Measurements from ENCODE around the gene CLCN7.

- TF ChIP-seq CTCF (IDR thresholded peaks at IDR 0.05) (no peak), USF2 (IDR thresholded peaks at IDR 0.05; ENCODE audit: borderline replicate concordance, low read depth, low read length) (no peak), TAF1 (IDR thresholded peaks at IDR 0.05; ENCODE audit: borderline replicate concordance, low read depth, low read length) (no peak), EP300 (IDR thresholded peaks at IDR 0.05; ENCODE audit: borderline replicate concordance in 1 of 2, low read depth in 1 of 2, low read length in 1 of 2) (no peak), MXI1 (IDR thresholded peaks at IDR 0.05; ENCODE audit: low read depth, low read length) (no peak), NFIC (IDR thresholded peaks at IDR 0.05; ENCODE audit: borderline replicate concordance) (no peak), POLR2AphosphoS5 (IDR thresholded peaks at IDR 0.05; ENCODE audit: low read depth, low read length) (no peak)
Observed at GRCh38 chr16:1505912-1506311, 31.1 kb upstream of the CLCN7 start.

Measured in SK-N-SH (cell line).